ENCODE measurements around the gene SZT2. TPM values are rescaled to one million over a fixed set of nuclear protein-coding genes. Genes with fewer than 3 reads are reported as not detected.
"Not testable (repeated sequence)": the region's sequence is repeated elsewhere in the genome, so short reads cannot be mapped to it uniquely, and the experiment has no call there.

Gene SZT2
- total RNA-seq, 3 donors from 2014 or later: 37.1 to 44.2 (median 39.5) TPM

DNA sequence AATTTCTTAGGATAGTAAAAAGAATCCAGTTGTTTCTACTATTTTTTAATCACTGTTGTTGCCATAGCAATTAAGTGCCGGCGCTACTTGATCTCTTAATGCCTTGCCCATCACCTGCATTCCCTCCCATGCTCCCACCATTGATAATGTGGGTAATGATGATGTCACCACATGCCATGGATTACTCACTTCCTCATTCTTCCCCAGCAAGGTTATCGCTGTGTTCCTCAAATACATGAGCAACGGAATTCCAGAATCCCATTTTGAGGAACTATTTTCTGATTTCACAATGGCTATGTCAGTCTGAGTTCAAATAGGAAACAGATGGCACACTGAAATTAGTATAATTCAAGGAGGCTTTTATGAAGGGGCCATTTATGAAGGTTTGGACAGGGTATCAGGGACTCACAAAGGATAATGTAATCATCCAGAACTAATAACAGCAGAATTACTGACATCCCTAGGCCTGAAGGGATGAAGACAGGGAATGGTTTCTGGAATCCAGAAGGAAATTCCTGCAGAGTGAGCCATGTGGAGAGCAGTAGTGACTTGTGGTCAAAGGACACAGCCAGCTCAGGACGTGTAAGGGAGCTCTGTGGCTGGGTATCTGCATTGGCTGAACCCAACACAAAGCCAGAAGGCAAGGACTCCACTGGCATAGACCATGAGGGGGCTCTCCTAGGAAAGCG is 82.9 kb downstream of the SZT2 start:
- not testable (repeated sequence) for H3K36me3 Mint-ChIP-seq (ENCODE audit: insufficient read depth); H3K9me3 Mint-ChIP-seq; DNase-seq; ATAC-seq; H3K27me3 Mint-ChIP-seq (ENCODE audit: low read depth); H3K4me1 Mint-ChIP-seq (ENCODE audit: low read depth); H3K4me3 Mint-ChIP-seq

DNA sequence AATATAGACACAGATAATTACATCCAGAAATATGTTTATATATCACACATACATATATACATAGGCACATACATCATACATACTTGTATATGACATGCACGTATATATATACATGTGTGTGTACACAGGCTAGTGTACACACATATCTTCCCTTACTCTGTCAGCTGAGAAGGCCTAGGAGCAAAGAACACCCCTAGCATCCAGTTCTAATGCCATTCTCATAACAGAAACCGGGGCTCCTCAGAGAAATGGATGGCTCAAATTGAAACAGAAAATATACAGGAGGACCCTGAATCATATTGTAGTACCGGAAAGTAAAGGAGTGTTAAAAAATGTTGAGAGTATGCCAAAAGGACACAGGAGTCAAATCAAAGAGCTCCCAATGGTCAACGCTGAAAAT is 83.8 kb downstream of the SZT2 start:
- peaks cover 6% of the 10 kb centered on the region for H3K27me3 Mint-ChIP-seq (ENCODE audit: low read depth)
- no peak overlapping the region for H3K4me3 Mint-ChIP-seq
- no peaks in the 10 kb centered on the region for H3K4me1 Mint-ChIP-seq (ENCODE audit: low read depth)
- ATAC-seq (no peak), DNase-seq (no peak)
- no peaks in the 10 kb centered on the region for H3K36me3 Mint-ChIP-seq (ENCODE audit: insufficient read depth)
- no peaks in the 10 kb centered on the region for H3K9me3 Mint-ChIP-seq

DNA sequence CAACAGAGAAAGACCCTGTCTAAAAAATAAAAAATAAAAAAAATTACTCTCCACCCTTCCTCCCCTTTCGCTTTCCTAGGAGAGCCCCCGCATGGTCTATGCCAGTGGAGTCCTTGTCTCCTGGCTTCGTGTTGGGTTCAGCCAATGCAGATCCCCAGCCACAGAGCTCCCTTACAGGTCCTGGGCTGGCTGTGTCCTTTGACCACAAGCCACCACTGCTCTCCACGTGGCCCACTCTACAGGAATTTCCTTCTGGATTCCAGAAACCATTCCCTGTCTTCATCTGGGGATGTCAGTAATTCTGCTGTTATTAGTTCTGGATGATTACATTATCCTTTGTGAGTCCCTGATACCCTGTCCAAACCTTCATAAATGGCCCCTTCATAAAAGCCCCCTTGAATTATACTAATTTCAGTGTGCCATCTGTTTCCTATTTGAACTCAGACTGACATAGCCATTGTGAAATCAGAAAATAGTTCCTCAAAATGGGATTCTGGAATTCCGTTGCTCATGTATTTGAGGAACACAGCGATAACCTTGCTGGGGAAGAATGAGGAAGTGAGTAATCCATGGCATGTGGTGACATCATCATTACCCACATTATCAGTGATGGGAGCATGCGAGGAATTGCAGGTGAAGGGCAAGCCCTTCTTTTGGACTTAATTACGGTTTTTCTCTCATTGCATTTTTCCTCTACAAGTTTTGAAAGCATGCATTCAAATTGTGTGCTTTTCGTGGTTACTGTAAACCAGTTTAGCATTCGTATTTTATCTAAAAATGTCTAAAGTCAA is 86.1 kb downstream of the SZT2 start:
- not testable (repeated sequence) for DNase-seq; H3K9me3 Mint-ChIP-seq; H3K4me1 Mint-ChIP-seq (ENCODE audit: low read depth); ATAC-seq; H3K36me3 Mint-ChIP-seq (ENCODE audit: insufficient read depth); H3K4me3 Mint-ChIP-seq
- peaks cover 17% of the 10 kb centered on the region for H3K27me3 Mint-ChIP-seq (ENCODE audit: low read depth)

DNA sequence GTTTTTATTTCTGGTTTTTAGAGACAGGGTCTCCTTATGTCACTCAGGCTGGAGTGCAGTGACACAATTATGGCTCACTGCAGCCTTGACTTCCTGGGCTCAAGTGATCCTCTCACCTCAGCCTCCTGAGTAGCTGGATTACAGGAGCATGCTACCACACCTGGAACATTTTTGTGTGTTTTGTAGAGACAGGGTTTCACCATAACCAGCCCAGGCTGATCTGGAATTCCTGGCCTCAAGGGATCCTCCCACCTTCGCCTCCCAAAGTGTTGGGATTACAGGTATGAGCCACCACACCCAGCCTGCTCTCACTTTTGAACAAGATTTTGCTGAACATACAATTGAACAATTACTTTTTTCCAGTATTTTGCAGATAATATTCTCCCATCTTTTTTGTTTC is 88.0 kb downstream of the SZT2 start:
- DNase-seq: no peak
- ATAC-seq: no peak
- H3K27me3 Mint-ChIP-seq (ENCODE audit: low read depth): peaks cover 17% of the 10 kb centered on the region
- H3K9me3 Mint-ChIP-seq: no peaks in the 10 kb centered on the region
- H3K4me1 Mint-ChIP-seq (ENCODE audit: low read depth): peaks cover 3% of the 10 kb centered on the region
- no peak overlapping the region for H3K4me3 Mint-ChIP-seq
- H3K36me3 Mint-ChIP-seq (ENCODE audit: insufficient read depth): no peaks in the 10 kb centered on the region

DNA sequence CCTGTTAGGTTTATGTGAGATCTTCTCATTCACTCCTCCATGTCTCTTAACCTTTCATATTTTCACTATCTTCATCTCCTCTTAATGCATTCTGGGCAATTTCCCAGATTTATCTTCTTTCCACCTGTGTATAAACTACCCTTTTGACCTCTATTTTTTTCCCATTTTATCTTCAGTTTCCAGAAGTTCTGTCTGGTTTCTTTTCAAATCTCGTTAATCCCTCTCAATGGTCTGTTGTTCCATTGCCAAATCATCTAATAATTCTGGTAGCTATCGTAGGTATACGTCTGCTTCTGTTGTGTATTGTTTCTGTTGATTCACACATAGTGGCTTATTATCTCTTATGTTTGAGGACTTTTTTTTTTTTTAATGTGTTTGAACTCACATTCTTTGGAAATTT is 89.7 kb downstream of the SZT2 start:
- no peak for DNase-seq

DNA sequence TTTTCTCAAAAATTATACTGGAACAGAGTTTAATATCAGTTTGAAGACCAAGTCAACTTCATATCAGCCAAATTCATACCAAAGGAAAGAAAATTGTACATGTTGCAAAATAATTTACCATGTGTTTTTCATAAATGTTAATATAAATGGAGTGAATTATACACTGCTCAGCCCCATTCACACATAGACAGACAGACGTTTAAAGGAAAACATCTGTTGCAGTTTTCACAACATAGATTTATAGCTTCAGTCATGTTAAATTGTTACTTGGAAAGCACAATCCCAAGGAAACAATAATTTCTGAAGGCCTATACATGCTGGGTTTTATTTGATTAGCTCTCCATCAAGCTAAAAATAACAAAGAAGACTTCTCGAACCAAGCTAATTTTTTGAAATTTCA is 91.8 kb downstream of the SZT2 start:
- ATAC-seq (no peak), DNase-seq (no peak)
- no peak overlapping the region for H3K4me3 Mint-ChIP-seq
- H3K27me3 Mint-ChIP-seq (ENCODE audit: low read depth): peaks cover 17% of the 10 kb centered on the region
- peaks cover 3% of the 10 kb centered on the region for H3K4me1 Mint-ChIP-seq (ENCODE audit: low read depth)
- H3K36me3 Mint-ChIP-seq (ENCODE audit: insufficient read depth): no peaks in the 10 kb centered on the region
- no peaks in the 10 kb centered on the region for H3K9me3 Mint-ChIP-seq

More for the DNA sequence above, 89.7 kb downstream of the SZT2 start:
- no peak for ATAC-seq
- Mint-ChIP-seq H3K9me3 (no peaks in the 10 kb centered on the region), H3K27me3 (ENCODE audit: low read depth) (peaks cover 17% of the 10 kb centered on the region), H3K36me3 (ENCODE audit: insufficient read depth) (no peaks in the 10 kb centered on the region), H3K4me3 (no peak overlapping the region), H3K4me1 (ENCODE audit: low read depth) (peaks cover 3% of the 10 kb centered on the region)

DNA sequence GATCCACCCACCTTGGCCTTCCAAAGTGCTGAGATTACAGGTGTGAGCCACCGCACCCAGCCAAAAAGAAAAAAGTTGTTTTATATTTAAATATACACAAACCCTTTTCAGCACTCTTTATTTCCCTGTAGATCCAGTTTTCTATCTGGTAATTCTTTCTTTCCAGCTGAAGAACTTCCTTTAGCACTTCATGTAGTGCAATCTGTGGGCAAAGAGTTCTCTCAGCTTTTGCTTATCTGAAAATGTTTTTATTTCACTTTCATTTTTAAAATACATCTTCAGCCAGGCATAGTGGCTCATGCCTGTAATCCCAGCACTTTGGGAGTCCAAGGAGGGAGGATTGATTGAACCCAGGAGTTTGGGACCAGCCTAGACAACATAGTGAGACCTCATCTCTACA is 92.5 kb downstream of the SZT2 start:
- peaks cover 1% of the 10 kb centered on the region for H3K36me3 Mint-ChIP-seq (ENCODE audit: insufficient read depth)
- H3K9me3 Mint-ChIP-seq: peaks cover 3% of the 10 kb centered on the region
- no peak overlapping the region for H3K4me3 Mint-ChIP-seq
- H3K27me3 Mint-ChIP-seq (ENCODE audit: low read depth): peaks cover 11% of the 10 kb centered on the region
- peaks cover 3% of the 10 kb centered on the region for H3K4me1 Mint-ChIP-seq (ENCODE audit: low read depth)
- ATAC-seq: no peak
- no peak for DNase-seq

DNA sequence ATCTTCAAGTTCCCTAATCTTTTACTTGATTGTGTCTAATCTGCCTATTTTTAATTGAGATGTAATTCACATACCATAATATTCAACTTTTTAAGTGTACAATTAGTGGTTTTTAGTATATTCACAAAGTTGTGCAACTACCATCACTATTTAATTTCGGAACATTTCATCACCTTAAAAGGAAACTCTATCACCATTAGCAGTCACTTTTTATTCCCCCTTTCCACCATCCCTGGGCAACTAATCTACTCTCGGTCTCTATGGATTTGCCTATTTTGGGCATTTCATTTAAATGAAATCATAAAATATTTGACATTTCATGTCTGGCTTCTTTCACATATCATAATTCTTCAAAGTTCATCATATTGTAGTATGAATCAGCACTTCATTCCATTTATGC is 94.7 kb downstream of the SZT2 start:
- no peak overlapping the region for H3K4me3 Mint-ChIP-seq

DNA sequence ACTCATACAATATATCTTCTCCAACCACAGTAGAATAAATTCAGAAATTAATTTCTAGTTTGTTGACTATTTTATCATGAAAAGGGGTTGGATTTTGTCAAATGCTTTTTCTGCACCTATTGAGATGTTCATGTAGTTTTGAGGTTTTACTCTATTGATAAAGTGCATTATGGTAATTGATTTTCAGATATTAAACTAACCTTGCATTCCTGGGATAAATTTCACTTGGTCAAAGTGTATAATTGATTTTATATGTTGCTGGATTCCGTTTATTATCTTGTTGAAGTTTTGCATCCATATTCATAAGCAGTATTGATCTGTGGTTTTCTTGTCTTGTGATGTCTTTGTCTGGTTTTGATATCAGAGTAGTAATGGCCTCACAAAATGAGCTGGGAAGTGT is 98.5 kb downstream of the SZT2 start:
- Mint-ChIP-seq H3K36me3 (ENCODE audit: insufficient read depth) (peaks cover 1% of the 10 kb centered on the region), H3K27me3 (ENCODE audit: low read depth) (peaks cover 2% of the 10 kb centered on the region), H3K4me1 (ENCODE audit: low read depth) (no peaks in the 10 kb centered on the region), H3K9me3 (peaks cover 28% of the 10 kb centered on the region), H3K4me3 (no peak overlapping the region)
- no peak for ATAC-seq
- no peak for DNase-seq

More for the DNA sequence above, 94.7 kb downstream of the SZT2 start:
- H3K27me3 Mint-ChIP-seq (ENCODE audit: low read depth): peaks cover 8% of the 10 kb centered on the region
- ATAC-seq (no peak), DNase-seq (no peak)
- peaks cover 1% of the 10 kb centered on the region for H3K36me3 Mint-ChIP-seq (ENCODE audit: insufficient read depth)
- peaks cover 3% of the 10 kb centered on the region for H3K4me1 Mint-ChIP-seq (ENCODE audit: low read depth)
- H3K9me3 Mint-ChIP-seq: peaks cover 16% of the 10 kb centered on the region

DNA sequence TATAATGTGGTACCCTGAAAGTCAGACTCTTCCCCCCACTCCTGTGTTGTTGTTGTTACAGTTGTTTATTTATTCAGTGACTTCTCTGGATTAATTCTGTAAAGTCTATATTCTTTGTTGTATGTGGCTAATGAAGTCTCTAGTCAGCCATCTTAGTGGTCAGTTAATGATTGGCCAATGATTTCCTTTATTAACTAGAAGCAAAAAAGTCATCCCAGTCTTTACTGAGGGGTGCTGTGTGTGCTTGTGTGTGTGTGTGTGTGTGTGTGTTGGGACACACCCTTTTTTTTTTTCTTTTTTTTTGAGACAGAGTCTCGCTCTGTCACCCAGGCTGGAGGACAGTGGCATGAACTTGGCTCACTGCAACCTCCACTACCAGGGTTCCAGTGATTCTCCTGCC is 101.4 kb downstream of the SZT2 start:
- H3K27me3 Mint-ChIP-seq (ENCODE audit: low read depth): peaks cover 8% of the 10 kb centered on the region
- no peak for DNase-seq
- ATAC-seq: no peak
- H3K36me3 Mint-ChIP-seq (ENCODE audit: insufficient read depth): peaks cover 1% of the 10 kb centered on the region
- no peaks in the 10 kb centered on the region for H3K4me1 Mint-ChIP-seq (ENCODE audit: low read depth)
- no peak overlapping the region for H3K4me3 Mint-ChIP-seq
- peaks cover 28% of the 10 kb centered on the region for H3K9me3 Mint-ChIP-seq

DNA sequence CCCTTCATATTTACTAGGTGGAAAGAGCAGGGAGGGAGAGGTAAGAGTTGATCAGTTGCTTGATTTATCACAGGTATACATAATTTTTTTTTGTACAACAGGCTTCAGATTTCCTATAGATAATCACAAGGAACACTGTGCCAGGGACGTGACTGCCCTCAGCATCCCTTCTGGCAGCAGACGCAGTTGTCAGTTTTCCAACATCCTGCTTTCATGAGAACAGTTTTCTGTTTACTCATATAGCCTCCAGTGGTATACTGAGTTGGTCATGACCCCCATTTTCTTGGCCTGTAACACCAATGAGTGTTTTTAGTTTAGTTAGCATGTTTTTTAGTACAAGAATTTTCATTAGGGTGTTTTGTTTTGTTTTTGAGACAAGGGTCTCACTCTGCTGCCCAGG is 103.1 kb downstream of the SZT2 start:
- Mint-ChIP-seq H3K4me1 (ENCODE audit: low read depth) (no peaks in the 10 kb centered on the region), H3K27me3 (ENCODE audit: low read depth) (peaks cover 8% of the 10 kb centered on the region), H3K9me3 (peaks cover 22% of the 10 kb centered on the region), H3K4me3 (no peak overlapping the region), H3K36me3 (ENCODE audit: insufficient read depth) (no peaks in the 10 kb centered on the region)
- ATAC-seq (no peak), DNase-seq (no peak)

DNA sequence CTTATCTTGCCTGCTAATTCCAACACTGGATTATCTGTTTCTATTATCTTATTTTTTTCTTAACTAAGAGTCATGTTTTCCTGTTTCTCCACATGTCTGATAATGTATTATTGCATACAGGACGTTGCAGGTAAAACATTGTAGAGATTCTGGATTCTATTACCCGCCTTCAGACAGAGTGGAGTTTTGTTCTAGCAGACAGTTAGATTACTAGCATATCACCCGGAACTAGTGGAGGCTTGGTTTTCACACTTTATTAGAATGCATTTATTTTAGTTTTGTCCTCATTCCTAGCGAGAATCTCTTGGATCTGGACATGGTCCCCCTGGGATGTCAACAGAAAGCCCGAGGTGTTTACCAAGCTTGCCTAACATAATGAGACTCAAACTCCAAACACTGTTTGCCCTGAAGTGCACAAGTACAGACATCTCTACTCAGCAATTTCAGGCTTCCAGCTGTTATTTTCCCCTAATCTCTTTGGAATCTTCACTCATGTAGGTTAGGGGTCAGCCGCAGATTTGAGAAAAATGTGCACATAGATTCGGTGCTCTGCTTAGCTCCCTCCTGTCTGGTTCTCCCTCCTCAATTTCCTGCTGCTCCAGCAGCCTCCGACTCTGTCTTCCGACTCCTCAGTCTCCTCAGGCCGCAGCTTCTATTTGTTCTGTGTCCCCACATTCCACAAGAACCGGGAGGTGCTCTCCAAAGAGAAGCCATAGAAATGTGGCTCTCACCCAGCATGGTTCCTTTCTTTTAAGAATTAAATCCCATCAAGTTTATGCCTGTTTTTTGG is 104.2 kb downstream of the SZT2 start:
- Mint-ChIP-seq H3K4me1 (ENCODE audit: low read depth) (no peaks in the 10 kb centered on the region), H3K4me3 (no peak overlapping the region), H3K36me3 (ENCODE audit: insufficient read depth) (no peaks in the 10 kb centered on the region), H3K9me3 (peaks cover 17% of the 10 kb centered on the region), H3K27me3 (ENCODE audit: low read depth) (peaks cover 8% of the 10 kb centered on the region)
- DNase-seq: no peak
- no peak for ATAC-seq

DNA sequence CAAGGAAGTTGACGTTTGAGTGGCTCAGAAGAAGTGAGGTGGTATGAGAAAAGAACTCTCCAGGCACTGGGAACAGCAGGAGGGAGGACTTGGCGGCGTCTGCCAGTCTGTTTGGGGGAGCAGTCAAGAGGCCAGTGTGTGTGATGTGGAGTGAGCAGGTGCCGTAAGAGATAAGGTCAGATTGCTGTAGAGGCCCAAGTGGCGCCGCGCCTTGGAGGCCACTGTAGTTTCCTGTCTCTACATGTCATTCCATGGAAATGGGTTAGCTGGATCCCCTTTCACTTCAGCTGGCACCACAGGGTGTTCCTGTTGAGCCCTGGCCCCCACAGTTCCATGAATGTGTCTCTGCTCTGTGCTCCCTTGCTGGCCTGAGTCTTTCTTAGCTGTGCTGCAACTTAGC is 105.5 kb downstream of the SZT2 start:
- ATAC-seq: no peak
- DNase-seq: no peak
- H3K4me1 Mint-ChIP-seq (ENCODE audit: low read depth): no peaks in the 10 kb centered on the region
- peaks cover 13% of the 10 kb centered on the region for H3K27me3 Mint-ChIP-seq (ENCODE audit: low read depth)
- H3K4me3 Mint-ChIP-seq: no peak overlapping the region
- no peaks in the 10 kb centered on the region for H3K36me3 Mint-ChIP-seq (ENCODE audit: insufficient read depth)
- H3K9me3 Mint-ChIP-seq: peaks cover 6% of the 10 kb centered on the region

DNA sequence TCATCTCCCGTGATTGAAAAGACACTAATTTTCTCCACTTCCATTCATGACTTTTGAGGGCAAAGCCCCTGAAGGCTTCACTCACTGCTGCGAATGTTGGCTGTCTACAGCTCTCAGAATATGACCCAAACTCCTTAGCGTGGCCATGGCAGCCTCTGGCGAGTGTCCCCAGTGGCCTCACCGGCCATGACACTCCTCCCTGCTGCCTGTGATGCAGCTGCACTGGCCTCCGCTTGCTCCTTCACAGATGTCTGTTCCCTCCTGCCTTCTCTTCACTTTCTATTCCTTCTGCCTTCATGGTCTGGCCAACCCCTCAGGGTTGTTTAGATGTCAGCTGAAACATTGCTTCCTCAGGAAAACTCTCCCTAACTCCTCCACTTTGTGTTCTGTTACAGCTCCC is 110.2 kb downstream of the SZT2 start:
- no peaks in the 10 kb centered on the region for H3K4me1 Mint-ChIP-seq (ENCODE audit: low read depth)
- H3K4me3 Mint-ChIP-seq: no peak overlapping the region
- no peaks in the 10 kb centered on the region for H3K36me3 Mint-ChIP-seq (ENCODE audit: insufficient read depth)
- H3K9me3 Mint-ChIP-seq: no peaks in the 10 kb centered on the region
- no peak for ATAC-seq
- peaks cover 16% of the 10 kb centered on the region for H3K27me3 Mint-ChIP-seq (ENCODE audit: low read depth)
- DNase-seq: no peak
